Right forelimb (tissue), 1 donor: ENCODE data around the gene DDB1.
A peak's percentile ranks its signal among the peaks of the same experiment; 100 is the strongest.

ENCODE experiments used
- DNase-seq: peaks from one replicate; pipeline ENCODE4 v3.0.0-alpha.2; 2018

The DDB1 gene

DNA sequence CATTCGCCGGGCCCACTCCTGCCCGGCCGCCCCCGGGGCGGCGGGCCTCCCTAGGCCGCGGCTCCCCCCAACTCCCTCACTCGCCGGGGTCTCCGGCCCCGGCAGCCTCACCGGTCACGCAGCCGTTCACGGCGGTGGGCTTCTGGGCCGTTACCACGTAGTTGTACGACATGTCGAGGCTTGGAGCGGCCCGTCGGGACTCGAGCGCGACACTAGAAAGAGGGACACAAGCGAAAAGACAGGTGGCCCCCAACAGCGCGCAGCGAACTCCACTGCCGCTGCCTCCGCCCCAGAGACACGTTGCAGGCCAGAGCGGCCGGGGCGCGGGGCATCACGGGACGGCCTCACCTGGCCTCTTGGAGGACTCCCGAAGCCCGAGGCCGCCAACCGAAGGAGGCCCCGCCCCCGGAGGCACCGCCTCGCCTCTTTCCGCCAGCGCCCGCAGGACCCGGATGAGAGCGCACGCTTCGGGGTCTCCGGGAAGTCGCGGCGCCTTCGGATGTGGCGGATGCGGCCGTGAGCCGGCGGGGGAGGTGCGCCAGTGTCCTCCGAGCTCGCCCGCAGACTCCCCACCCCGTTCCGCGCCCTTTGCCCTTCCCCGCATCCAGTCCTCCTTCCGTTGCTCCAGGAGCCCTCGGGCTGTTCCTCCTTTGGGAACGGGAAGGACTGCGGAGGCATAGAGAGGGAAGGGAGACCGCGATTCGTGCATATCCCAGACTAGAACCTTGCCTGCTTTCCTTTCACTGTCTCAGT, at the start of gene DDB1, which contains the start of gene TKFC:
TSS of gene DDB1 (minus strand) at position 309 of the 753 bp plus-strand sequence. CDS start at position 172, 137 bp downstream.
TSS of gene TKFC (plus strand) at position 432 of the 753 bp plus-strand sequence. CDS start 1,501 bp downstream, outside the sequence.
- peak; percentile 97 for DNase-seq

DNA sequence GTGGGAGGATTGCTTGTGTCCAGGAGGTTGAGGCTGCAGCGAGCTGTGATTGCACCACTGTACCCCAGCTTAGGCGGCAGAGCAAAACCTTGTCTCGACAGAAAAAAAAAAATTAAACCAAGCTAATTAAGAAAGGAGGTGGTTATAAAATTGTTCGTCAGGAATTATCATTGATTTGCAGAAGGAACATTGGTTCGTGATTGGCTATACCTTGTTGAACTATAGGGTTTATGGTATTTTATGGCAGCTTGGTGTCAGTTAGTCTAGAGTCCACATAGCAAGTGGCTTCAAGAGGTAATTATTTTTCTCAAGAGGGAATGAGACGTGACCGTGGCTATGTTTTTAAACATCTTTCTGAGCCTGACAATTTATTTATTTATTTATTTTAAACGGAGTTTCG, 48.0 kb upstream of the DDB1 start:
- no peak for DNase-seq

DNA sequence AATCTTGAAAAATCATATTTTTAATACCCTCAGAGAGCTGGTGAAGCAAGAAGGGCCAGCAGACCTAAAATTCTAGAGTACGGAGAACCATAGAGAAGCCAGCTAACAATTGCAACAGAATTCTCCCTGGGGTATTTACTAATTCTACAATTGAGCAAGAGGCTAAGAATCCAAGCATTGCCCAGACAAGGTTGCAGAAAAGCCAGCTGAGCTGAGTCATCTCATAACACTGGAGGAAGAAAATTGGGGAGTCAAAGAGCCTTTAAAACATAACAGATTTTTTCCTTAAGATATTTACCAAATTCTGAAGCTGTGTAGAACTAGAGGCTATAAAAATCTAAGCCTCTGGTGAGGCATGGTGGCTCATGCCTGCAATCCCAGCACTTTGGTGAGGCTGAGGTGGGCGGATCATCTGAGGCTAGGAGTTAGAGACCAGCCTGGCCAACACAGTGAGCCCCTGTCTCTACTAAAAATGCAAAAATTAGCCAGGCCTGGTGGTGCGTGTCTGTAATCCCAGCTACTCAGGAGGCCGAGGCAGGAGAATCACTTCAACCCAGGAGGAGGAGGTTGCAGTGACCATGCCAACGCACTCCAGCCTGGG, 45.9 kb upstream of the DDB1 start:
- DNase-seq, result no peak

DNA sequence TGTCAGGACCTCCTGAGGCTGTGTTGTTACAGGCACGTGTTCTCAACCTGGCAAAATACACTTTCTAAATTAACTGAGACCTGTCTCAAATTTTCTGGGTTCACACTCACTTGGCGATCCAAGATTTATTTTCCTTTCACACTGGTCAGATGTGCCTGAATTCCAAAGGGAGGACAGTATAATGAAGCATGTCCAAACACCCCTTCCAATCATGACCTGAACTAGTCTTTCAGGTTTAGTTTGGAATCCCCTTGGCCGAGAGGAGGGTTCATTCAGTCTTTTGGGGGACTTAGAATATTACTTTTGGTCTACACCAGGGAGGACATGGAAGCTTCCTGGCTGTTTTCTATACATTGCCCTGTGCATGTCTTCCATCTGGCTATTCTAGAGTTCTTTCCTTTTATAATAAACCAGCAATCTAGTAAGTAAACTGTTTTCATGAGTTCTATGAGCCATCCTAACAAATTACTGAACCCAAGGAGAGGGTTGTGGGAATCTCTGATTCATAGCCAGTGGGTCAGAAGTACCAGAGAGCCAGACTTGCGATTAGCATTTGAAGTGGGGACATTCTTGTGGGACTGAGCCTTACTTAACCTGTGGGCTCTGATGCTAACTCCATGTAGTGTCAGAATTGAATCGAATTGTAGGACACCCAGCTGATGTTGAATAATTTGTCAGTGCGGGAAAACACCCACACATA, 44.7 kb upstream of the DDB1 start:
- DNase-seq, result no peak

DNA sequence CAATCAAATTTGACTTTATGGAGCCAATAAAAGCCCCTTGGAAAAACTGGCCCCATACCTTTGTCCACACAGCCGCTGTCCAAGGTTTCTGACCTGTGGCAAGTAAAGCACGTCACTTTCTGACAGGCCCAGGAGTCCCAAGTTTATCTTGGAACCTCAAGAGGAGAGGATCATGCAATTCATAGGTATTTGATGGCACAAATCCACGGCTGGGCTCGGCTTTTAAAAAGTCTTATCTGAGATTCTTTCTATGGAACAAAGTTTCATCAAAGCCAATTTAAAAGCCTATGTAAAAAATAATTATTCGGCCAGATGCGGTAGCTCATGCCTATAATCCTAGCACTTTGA, 42.8 kb upstream of the DDB1 start:
- no peak for DNase-seq

DNA sequence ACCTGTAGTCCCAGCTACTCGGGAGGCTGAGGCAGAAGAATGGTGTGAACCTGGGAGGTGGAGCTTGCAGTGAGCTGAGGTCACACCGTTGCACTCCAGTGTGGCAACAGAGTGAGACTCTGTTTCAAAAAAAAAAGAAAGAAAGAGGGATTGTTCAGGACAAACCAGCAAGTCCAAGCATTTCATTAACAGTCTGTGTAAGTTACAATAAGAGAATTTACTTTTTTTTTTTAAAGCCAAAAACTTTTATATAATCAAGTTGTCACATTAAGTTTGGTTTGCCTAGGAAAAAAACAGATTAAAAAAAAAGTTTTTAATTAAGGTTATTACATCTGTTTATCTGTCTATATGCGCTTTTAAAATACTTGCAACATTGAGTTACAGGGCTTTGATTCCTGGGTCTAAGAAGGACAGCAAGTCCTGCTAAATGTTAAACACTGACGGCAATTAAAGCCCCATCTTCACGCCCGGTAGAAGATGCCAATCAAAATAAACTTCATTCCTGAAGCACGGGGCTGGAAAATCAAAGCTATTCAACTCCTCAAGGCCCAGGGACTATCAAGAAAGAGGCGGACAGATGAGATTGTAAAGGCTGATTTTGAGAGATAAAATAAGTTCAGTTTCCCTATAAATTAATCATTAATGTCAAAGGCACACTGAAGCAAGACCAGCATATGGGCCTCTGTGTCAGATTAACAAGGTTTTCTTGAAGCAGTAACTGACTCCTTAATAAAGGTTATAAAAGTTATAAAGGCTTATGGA, 39.9 kb upstream of the DDB1 start:
- no peak for DNase-seq

DNA sequence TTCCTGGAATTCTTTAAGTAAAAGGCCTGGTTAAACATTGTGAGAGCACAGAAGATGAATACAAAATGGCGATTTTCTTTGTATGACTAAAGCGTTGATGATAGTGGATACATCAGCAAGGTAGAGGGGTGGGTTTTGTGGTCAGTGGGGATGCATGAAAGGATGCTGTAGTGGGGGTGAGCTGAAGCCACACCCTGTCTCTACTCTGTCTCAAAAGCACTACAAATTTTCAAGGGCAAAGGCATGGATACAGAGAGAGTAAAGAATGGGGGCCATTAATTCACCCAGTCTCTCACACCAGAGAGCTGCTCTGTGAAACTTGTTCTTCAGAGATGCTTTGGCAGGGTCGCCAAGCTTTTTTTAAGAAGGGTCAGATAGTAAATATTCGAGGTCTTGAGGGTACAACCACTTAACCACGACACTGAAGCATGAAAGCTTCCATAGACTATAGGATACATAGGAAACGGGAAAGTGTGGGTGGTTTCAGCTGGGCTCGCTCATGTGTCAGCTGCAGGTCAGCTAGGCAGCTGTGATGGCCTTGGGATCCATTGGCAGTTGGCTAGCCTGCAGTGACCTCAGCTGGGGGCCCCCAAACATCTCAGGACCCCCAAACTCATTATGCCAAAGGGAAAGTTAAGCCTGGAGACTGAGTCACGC, 37.6 kb upstream of the DDB1 start:
- no peak for DNase-seq

DNA sequence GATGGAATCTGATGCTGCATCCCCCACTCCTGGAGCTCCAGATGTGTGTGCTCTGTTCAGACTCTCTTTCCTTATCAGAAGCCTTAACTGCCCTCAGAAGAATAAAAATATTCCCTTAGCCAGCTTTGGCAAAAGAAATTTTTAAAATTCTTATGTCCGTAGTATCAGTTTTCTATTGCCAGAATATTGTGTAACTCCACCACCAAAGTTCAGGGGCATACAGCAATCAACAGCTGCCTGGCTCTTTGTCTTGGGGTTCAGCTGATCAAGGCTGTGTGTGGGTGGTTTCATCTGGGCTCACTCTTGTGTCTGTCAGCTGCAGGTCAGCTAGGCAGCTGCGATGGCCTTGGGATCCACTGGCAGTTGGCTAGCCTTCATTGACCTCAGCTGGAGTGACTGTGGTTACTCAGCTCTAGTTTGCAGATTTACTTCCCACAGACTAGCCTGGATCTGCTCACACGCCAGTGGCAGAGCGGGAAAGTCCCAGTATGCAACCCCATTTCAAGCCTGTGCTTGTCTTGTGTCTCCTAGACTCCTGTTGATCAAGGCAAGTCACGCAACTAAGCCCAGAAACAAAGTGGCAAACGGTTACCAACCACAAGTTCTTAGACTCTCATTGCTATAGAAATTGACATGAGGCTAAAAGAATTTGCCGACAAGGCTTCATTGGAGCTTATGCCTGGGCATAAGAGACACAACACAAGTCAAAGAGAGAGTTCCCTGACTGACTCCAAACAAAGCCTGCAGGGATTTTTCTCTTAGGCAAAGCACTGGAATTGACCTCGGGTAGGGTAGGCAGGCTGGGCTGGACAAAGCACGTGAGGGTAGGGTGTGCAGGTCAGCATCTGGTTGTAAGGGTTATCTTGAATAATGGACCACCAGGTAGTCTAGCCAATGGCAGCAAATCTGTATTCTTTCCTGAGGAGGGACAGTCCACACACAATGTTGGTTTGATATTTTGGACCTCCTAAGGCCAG, 36.8 kb upstream of the DDB1 start:
- no peak for DNase-seq

DNA sequence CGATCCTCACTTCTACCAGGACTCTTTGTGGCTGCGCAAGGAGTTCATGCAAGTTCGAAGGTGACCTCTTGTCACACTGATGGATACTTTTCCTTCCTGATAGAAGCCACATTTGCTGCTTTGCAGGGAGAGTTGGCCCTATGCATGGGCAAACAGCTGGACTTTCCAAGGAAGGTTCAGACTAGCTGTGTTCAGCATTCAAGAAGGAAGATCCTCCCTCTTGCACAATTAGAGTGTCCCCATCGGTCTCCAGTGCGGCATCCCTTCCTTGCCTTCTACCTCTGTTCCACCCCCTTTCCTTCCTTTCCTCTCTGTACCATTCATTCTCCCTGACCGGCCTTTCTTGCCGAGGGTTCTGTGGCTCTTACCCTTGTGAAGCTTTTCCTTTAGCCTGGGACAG, 35.7 kb upstream of the DDB1 start:
- no peak for DNase-seq

DNA sequence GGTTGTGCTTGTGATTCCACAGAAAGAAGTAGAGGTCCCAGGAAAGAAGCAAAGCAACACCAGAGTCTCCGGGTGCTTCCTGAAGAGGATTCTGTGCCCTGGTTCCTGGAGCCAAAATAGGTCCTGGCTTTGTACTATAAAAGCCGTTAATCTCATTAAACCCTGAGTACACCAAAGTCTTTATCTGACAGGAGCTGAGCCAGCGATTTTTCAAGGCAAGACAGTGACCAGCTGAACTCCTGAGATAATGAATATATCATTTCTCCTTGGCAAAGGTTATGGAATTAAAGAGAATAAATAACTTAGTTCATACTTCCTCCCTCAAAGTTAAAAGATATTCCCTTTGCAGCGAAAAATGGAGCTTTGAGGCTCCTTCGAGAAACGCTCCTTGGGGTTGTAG, 34.5 kb upstream of the DDB1 start:
- DNase-seq, result no peak

DNA sequence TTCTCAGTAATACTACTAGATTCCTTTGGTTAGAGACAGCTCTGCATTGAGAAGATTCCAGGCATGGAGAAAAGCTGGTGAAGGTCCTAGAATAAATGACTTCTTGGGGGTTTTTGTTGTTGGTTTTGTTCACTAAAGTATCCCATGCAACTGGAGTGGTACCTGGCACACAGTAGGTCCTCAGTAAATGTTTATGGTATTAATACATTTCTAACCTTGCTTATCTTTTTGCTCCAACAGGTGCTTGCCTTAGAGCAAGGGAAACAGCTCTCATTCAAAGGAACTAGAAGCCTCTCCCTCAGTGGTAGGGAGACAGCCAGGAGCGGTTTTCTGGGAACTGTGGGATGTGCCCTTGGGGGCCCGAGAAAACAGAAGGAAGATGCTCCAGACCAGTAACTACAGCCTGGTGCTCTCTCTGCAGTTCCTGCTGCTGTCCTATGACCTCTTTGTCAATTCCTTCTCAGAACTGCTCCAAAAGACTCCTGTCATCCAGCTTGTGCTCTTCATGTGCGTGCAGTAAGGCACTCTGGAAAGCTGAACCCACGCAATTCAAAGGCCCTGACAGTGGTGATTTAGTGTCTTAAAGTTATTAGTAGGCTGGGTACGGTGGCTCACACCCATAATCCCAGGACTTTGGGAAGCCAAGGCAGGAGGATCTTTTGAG, 31.2 kb upstream of the DDB1 start:
- DNase-seq, result no peak

DNA sequence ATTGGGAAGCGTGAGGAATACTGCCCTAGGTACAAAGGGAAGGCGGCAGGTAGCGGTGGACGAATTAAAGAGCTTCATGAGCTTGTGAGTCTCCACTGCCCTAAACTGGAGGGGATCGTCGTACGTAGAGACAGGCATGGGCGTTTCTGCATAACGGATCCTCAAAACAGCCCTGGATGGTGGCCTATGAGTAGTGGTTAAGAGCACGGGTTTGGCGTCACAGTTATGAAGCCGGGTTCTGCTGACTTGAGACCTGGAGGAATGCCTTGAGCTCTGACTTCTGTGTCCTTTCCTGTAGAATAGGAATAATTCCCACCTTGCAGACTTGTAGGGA, 29.6 kb upstream of the DDB1 start:
- no peak for DNase-seq

DNA sequence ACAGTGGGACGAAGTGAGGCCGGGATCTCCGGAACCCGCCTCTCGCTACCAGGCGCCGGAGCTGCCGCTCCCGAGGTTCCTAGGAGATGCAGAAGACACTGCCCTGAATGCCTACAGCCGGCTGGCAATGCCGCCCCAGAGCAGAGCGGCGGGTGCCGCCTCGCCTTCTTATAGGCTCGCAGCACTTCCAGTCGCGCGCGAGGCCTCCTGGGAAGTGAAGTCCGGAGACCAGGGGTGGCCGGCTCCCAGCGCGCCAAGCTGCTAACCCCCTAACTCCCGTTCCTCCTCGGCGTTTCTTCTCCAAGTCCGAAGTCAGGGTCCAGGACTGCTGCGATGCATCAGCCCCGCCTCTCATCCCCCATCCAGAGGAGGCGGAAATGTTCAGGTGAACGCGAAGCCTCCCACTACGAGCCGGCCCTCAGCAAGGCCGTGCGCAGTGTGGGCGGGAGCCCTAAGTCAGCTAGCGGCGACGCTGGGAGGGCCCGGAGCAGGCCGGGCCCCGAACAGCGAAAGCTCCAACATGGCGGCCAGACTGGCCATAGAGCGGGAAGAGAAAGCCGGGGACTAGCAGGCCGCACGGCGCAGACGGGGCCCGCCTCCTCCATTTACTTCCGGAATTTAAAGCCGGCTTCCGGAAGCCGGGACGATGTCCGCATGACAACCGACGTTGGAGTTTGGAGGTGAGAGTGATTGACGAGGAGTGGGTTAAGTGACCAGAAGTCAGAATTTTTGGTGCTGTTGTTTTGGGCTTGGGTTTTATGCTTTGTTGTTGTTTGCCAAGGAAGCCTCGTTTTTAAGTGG, 29.0 kb upstream of the DDB1 start, which contains the start of the genes CYB561A3 and TMEM138:
TSS of gene CYB561A3 (minus strand) at position 142 of the 801 bp plus-strand sequence. CDS start 5,169 bp downstream, outside the sequence.
TSS of gene TMEM138 (plus strand) at position 634 of the 801 bp plus-strand sequence. CDS start 2,017 bp downstream, outside the sequence.
- DNase-seq, result peak; percentile 93

DNA sequence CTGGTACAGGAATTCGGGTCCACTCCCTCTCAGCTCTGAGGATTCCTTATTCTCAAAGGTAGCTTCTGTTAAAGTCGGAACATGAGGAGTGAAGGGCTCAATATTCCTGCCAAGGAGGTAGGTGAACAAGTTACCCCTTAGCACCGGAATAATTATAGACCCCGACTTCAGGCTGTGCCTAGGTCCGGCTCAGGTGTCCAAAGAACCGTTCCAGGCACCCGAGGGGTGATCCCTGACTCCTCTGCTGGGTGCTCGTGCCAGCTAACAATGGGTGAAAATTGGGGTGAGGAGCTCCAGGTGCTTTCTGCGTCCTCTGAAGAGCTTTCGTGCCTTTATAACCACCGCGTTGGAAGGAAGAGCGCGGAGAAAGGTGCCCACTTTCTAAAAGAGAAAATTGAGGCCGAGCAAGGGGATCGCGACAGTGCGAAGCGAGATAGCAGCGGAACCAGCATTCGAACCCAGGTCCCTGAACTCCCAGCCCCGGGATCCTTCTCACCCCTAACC, 28.4 kb upstream of the DDB1 start:
- DNase-seq, result no peak

DNA sequence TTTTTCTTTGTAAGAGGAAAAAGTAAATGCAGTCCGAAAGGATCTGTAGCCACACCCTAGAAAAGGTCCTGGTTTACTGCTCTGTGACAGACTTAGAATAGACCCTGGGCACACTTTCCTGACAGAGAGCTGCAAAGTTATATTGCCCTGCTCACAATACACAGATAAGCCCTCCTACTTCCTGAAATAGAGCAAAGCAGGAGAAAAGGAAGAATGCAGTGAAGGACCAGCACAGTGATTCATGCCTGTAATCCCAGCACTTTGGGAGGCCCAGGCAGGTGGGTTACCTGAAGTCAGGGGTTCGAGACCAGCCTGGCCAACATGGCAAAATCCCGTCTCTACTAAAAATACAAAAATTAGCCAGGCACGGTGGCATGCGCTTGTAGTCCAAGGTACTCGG, 26.6 kb upstream of the DDB1 start:
- no peak for DNase-seq

DNA sequence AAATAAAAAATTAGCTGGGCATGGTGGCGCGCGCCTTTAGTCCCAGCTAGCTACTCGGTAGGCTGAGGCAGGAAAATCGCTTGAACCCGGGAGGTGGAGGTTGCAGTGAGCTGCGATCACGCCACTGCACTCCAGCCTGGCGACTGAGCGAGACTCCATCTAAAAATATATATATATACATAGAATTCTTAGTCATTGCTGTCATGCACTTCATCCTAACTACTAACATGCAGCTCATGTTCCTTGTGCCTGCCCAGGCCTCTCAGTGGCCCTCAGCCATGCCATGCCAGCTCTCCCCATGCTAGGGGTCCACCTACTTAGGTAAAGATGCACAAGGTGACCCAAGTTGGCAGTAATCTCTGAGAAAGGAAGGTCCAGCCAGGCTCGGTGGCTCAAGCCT, 25.7 kb upstream of the DDB1 start:
- DNase-seq, result no peak

DNA sequence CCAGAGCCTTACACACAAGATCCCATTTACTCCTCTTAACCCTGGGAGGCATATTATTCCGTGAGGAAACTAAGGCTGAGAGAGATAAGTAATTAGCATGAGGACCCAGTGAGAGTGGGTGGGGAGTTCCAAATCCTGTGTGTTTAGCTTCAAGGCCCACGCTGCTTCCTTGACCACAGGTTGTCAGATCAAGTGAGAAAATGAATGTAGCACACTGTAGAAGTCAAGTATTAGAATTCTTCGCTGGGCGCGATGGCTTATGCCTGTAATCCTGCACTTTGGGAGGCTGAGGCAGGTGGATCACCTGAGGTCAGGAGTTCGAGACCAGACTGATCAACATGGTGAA, 25.0 kb upstream of the DDB1 start:
- DNase-seq, result no peak

DNA sequence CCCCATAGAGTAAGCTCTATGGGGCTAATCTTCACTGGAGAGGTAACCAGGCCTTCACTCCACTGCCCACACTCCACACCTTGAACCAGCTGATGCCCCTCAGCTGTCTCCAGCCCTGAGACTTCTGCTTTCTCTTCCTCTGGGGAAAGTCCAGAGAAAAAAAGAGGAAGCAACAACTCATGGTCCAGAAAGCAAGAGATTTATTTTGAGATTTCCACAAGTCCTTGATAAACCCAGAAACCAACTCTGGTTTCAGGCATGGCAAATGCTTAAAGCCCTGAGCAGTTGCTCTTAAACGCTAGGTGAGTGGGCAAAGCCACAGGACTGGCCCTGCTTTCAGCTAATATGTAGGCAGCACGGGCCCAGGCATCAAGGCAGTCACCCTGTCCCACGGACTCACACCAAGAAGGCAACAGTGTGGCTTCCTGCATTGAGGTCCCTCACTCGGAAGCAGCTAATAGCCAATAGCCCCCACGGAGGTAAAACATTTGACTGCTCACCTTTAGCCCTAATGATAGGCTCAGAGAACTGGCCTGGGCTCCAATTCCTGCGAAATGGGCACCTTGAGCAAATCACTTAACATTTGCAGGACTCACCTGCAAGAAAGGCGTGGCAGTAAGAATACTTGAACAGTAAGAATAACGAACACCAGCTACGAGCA, 24.5 kb upstream of the DDB1 start:
- no peak for DNase-seq

DNA sequence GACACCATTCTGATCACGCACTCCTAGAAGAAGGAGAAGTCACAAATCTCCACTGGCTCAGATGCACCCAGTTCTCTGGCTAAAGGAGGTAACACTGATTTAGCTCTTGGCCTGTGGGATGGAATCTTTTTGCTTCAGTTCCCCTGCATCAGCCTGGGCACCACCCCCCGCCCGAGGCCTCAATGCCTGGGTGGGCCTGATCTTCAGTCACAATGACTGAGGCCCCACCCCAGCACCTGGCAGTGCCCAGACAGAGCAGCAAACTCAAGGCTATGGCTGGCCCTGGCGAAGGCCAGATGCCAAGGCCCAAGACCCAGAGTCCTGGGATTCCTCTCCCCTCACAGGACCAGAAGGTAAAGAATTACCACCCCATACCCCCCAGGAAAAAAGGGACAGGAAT, 23.8 kb upstream of the DDB1 start:
- DNase-seq, result no peak
